Keratinocyte (primary cell): ENCODE results near the gene ARNT2.

Experiments
- EZH2 ChIP-seq: IDR thresholded peaks from one replicate; pipeline ENCODE4 v1.6.1; 2012; ENCODE audit warnings: inconsistent platforms, mild to moderate bottlenecking, low read length, moderate library complexity
- TF ChIP-seq, protein P1 (sequence below), 3 experiments: IDR thresholded peaks in 1 of 3; conservative IDR thresholded peaks in 1 of 3; optimal IDR thresholded peaks in 1 of 3; 2 replicates in 2 of 3; 3 replicates in 1 of 3; pipeline versions ENCODE3 to v1.5.1; 2011; ENCODE audit warnings: low read length in 3 of 3, mild to moderate bottlenecking in 3 of 3, moderate library complexity in 2 of 3, control low read depth in 1 of 3, inconsistent platforms in 1 of 3; ENCODE audit not compliant: insufficient read depth in 2 of 3; ENCODE audit errors: extremely low read depth in 1 of 3

DNA sequence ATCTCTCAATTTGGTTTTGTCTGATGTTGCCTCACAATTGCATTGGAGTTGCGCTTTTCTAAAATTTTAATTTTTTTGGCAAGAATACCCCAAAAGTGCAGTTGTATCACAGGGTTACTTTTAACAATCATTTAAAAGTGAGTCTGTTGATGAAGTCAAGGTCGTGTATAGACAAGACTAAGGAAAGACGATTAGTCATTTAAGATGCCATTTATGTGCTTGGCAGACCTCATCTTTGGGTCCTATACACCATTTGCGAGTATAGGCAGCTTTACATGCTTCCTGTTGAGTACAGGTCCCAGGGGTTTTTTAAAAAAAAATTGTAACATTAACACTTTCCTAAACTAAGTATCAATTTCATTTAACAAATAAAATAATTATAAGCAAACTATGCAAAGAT, 12.5 kb downstream of the ARNT2 start:
- TF ChIP-seq EZH2, result no peak
- TF ChIP-seq, protein P1, sequence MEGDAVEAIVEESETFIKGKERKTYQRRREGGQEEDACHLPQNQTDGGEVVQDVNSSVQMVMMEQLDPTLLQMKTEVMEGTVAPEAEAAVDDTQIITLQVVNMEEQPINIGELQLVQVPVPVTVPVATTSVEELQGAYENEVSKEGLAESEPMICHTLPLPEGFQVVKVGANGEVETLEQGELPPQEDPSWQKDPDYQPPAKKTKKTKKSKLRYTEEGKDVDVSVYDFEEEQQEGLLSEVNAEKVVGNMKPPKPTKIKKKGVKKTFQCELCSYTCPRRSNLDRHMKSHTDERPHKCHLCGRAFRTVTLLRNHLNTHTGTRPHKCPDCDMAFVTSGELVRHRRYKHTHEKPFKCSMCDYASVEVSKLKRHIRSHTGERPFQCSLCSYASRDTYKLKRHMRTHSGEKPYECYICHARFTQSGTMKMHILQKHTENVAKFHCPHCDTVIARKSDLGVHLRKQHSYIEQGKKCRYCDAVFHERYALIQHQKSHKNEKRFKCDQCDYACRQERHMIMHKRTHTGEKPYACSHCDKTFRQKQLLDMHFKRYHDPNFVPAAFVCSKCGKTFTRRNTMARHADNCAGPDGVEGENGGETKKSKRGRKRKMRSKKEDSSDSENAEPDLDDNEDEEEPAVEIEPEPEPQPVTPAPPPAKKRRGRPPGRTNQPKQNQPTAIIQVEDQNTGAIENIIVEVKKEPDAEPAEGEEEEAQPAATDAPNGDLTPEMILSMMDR (optimal IDR thresholded peaks at IDR 0.05 in 1 of 3, IDR thresholded peaks at IDR 0.05 in 1 of 3, conservative IDR thresholded peaks at IDR 0.05 in 1 of 3; ENCODE audit: extremely low read depth in 1 of 3, insufficient read depth in 2 of 3, low read length in 3 of 3), result no peak
